ENCODE data around the gene DBNDD2.

DNA sequence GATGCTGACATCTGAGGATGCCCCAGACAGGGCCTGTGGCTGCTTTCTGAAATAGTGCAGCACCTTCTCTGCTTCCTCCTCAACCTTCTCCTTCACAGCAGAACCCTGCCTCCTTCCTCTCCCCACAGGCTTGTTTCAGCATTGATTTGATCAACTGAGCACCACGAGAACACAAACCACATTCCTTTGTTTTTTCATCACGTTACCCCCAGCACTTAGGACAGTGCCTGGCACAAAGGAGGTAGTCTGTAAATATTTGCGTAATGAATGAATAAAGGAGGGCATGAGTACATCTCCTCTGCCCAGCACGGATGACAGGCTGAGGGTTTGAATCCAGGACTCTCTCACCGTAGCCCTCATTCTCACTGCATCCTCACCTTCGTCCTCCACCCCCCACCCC, 40.2 kb downstream of the DBNDD2 start:
- TF ChIP-seq POLR2A (IDR thresholded peaks at IDR 0.05): no peak
- TF ChIP-seq, protein P1, sequence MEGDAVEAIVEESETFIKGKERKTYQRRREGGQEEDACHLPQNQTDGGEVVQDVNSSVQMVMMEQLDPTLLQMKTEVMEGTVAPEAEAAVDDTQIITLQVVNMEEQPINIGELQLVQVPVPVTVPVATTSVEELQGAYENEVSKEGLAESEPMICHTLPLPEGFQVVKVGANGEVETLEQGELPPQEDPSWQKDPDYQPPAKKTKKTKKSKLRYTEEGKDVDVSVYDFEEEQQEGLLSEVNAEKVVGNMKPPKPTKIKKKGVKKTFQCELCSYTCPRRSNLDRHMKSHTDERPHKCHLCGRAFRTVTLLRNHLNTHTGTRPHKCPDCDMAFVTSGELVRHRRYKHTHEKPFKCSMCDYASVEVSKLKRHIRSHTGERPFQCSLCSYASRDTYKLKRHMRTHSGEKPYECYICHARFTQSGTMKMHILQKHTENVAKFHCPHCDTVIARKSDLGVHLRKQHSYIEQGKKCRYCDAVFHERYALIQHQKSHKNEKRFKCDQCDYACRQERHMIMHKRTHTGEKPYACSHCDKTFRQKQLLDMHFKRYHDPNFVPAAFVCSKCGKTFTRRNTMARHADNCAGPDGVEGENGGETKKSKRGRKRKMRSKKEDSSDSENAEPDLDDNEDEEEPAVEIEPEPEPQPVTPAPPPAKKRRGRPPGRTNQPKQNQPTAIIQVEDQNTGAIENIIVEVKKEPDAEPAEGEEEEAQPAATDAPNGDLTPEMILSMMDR (IDR thresholded peaks at IDR 0.05): no peak
